ENCODE results near the gene PITPNB.

The PITPNB gene

DNA sequence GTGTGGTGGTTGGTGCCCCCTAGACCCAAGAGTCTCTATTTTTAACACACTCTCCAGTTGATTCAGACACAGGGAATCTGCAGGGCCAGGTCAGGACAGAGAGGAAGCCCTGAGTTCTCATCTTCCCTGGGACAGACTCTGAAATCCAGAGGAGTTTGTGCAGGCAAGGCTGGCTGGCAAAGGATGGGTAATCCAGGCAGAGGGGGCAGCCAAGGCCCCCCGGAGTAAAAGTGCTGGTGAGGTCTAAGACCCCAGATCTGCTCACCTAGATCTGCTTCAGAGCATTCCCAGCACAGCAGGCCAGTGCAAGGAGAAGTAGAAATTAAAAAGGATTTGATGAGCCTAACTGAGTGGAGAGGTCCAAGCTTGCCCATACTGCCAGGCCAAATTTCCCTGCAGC, 76.9 kb downstream of the PITPNB start:
- Histone ChIP-seq H3K4me1 (ENCODE audit: insufficient read depth, low read length) (no peaks in the 10 kb centered on the region), H2AFZ (ENCODE audit: low read depth, low read length) (no peak overlapping the region), H3K4me3 (ENCODE audit: low read depth in 1 of 2, low read length in 2 of 2) (no peak overlapping the region), H3K36me3 (ENCODE audit: insufficient read depth, low read length) (peaks cover 5% of the 10 kb centered on the region; the same call in 1 of the 2 replicates), H3K9me3 (ENCODE audit: insufficient read depth, low read length, severe bottlenecking) (no peaks in the 10 kb centered on the region), H4K20me1 (ENCODE audit: insufficient read depth, low read length) (no peaks in the 10 kb centered on the region), H3K27me3 (ENCODE audit: insufficient read depth, low read length, poor library complexity) (no peaks in the 10 kb centered on the region), H3K4me2 (ENCODE audit: insufficient read depth, low read length) (no peak overlapping the region), H3K79me2 (ENCODE audit: insufficient read depth, low read length) (no peaks in the 10 kb centered on the region), H3K27ac (ENCODE audit: low read length) (no peak overlapping the region), H3K9ac (ENCODE audit: low read depth, low read length) (no peak overlapping the region)
- TF ChIP-seq, protein P1, sequence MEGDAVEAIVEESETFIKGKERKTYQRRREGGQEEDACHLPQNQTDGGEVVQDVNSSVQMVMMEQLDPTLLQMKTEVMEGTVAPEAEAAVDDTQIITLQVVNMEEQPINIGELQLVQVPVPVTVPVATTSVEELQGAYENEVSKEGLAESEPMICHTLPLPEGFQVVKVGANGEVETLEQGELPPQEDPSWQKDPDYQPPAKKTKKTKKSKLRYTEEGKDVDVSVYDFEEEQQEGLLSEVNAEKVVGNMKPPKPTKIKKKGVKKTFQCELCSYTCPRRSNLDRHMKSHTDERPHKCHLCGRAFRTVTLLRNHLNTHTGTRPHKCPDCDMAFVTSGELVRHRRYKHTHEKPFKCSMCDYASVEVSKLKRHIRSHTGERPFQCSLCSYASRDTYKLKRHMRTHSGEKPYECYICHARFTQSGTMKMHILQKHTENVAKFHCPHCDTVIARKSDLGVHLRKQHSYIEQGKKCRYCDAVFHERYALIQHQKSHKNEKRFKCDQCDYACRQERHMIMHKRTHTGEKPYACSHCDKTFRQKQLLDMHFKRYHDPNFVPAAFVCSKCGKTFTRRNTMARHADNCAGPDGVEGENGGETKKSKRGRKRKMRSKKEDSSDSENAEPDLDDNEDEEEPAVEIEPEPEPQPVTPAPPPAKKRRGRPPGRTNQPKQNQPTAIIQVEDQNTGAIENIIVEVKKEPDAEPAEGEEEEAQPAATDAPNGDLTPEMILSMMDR (IDR thresholded peaks at IDR 0.05; ENCODE audit: borderline replicate concordance, extremely low read depth, low read length, poor library complexity, severe bottlenecking): no peak
- TF ChIP-seq EZH2 (IDR thresholded peaks at IDR 0.05; ENCODE audit: borderline replicate concordance, low read depth, low read length, severe bottlenecking): no peak
- no peak for ATAC-seq (ENCODE audit: insufficient read depth, low read depth)
- DNase-seq: no peak

GRCh38 chr22:27840436-27840835, 78.6 kb downstream of the PITPNB start:
- no peak overlapping the region for H3K27ac ChIP-seq (ENCODE audit: low read length)
- H3K4me3 ChIP-seq (ENCODE audit: low read depth in 1 of 2, low read length in 2 of 2): no peak overlapping the region
- no peaks in the 10 kb centered on the region for H3K36me3 ChIP-seq (ENCODE audit: insufficient read depth, low read length)
- no peak overlapping the region for H2AFZ ChIP-seq (ENCODE audit: low read depth, low read length)
- H3K4me2 ChIP-seq (ENCODE audit: insufficient read depth, low read length): no peak overlapping the region
- H3K79me2 ChIP-seq (ENCODE audit: insufficient read depth, low read length): no peaks in the 10 kb centered on the region
- TF ChIP-seq, protein P1 (IDR thresholded peaks at IDR 0.05; ENCODE audit: borderline replicate concordance, extremely low read depth, low read length, poor library complexity, severe bottlenecking): no peak
- no peak for TF ChIP-seq EZH2 (IDR thresholded peaks at IDR 0.05; ENCODE audit: borderline replicate concordance, low read depth, low read length, severe bottlenecking)
- H3K9me3 ChIP-seq (ENCODE audit: insufficient read depth, low read length, severe bottlenecking): no peaks in the 10 kb centered on the region
- no peaks in the 10 kb centered on the region for H4K20me1 ChIP-seq (ENCODE audit: insufficient read depth, low read length)
- H3K4me1 ChIP-seq (ENCODE audit: insufficient read depth, low read length): no peaks in the 10 kb centered on the region
- no peak overlapping the region for H3K9ac ChIP-seq (ENCODE audit: low read depth, low read length)
- H3K27me3 ChIP-seq (ENCODE audit: insufficient read depth, low read length, poor library complexity): no peaks in the 10 kb centered on the region
- DNase-seq (no peak), ATAC-seq (ENCODE audit: insufficient read depth, low read depth) (no peak)

- ATAC-seq (ENCODE audit: insufficient read depth, low read depth): no peak
- no peak overlapping the region for H3K9ac ChIP-seq (ENCODE audit: low read depth, low read length)
- no peak for DNase-seq
- H3K4me3 ChIP-seq (ENCODE audit: low read depth in 1 of 2, low read length in 2 of 2): no peak overlapping the region
- no peaks in the 10 kb centered on the region for H4K20me1 ChIP-seq (ENCODE audit: insufficient read depth, low read length)
- TF ChIP-seq, protein P1 (IDR thresholded peaks at IDR 0.05; ENCODE audit: borderline replicate concordance, extremely low read depth, low read length, poor library complexity, severe bottlenecking): no peak
- no peak for TF ChIP-seq EZH2 (IDR thresholded peaks at IDR 0.05; ENCODE audit: borderline replicate concordance, low read depth, low read length, severe bottlenecking)
- no peak overlapping the region for H3K27ac ChIP-seq (ENCODE audit: low read length)
- H3K27me3 ChIP-seq (ENCODE audit: insufficient read depth, low read length, poor library complexity): no peaks in the 10 kb centered on the region
- no peaks in the 10 kb centered on the region for H3K79me2 ChIP-seq (ENCODE audit: insufficient read depth, low read length)
- H3K4me1 ChIP-seq (ENCODE audit: insufficient read depth, low read length): no peaks in the 10 kb centered on the region
- no peak overlapping the region for H2AFZ ChIP-seq (ENCODE audit: low read depth, low read length)
- no peaks in the 10 kb centered on the region for H3K9me3 ChIP-seq (ENCODE audit: insufficient read depth, low read length, severe bottlenecking)
- H3K36me3 ChIP-seq (ENCODE audit: insufficient read depth, low read length): no peaks in the 10 kb centered on the region
- H3K4me2 ChIP-seq (ENCODE audit: insufficient read depth, low read length): no peak overlapping the region
Measured at GRCh38 chr22:27839057-27839660, 79.9 kb downstream of the PITPNB start.

Data from DND-41 (cell line).